OCI-LY3 (cell line): ENCODE results near the gene TNS4.

Source experiments
- H2AFZ ChIP-seq: fragments of 200-600, 300-600 bp; shearing (Covaris generic); 2 replicates; pipeline ENCODE4 v1.6.0; 2014; ENCODE audit warnings: antibody characterized with exemption, low read depth, low read length
- H3K27ac ChIP-seq: fragments of 200-600, 300-600 bp; sonication (generic); 2 replicates; pipeline ENCODE4 v1.5.1; 2014; ENCODE audit warnings: mild to moderate bottlenecking, low read length, moderate library complexity, mixed read lengths
- H3K27me3 ChIP-seq: fragments of 200-600, 300-600 bp; sonication (generic); 2 replicates; pipeline ENCODE4 v1.6.1; 2014; ENCODE audit warnings: low read depth, low read length, mixed read lengths
- H3K36me3 ChIP-seq: fragments of 200-600, 300-600 bp; sonication (generic); replicated peaks from 2 replicates; pipeline ENCODE3; 2014; ENCODE audit warnings: low read depth, low read length, mixed read lengths
- H3K4me1 ChIP-seq: fragments of 300-600, 200-600 bp; sonication (generic); 2 replicates; pipeline ENCODE4 v1.6.1; 2014; ENCODE audit warnings: low read length, mixed read lengths
- H3K4me2 ChIP-seq: fragments of 200-600, 300-600 bp; sonication (generic); 2 replicates; pipeline ENCODE4 v1.6.1; 2014; ENCODE audit warnings: low read length, mixed read lengths
- H3K4me3 ChIP-seq: fragments of 300-600, 200-600 bp; sonication (generic); 2 replicates; pipeline ENCODE4 v1.5.1; 2014; ENCODE audit warnings: antibody characterized with exemption, mild to moderate bottlenecking, low read length, moderate library complexity
- H3K79me2 ChIP-seq: fragments of 300-600, 200-600 bp; shearing (Covaris generic); 2 replicates; pipeline ENCODE4 v1.6.1; 2014; ENCODE audit warnings: mild to moderate bottlenecking, low read length, mixed read lengths
- H3K9ac ChIP-seq: fragments of 300-600, 200-600 bp; shearing (Covaris generic); 2 replicates; pipeline ENCODE4 v1.6.0; 2014; ENCODE audit warnings: mild to moderate bottlenecking, low read length, moderate library complexity
- H3K9me3 ChIP-seq: fragments of 200-600, 300-600 bp; shearing (Covaris generic); 2 replicates; pipeline ENCODE4 v1.6.1; 2014; ENCODE audit warnings: low read length, mixed read lengths; ENCODE audit not compliant: insufficient read depth
- H4K20me1 ChIP-seq: fragments of 200-600, 300-600 bp; sonication (generic); 2 replicates; pipeline ENCODE4 v1.6.1; 2016; ENCODE audit warnings: low read length, mixed read lengths; ENCODE audit not compliant: insufficient read depth
- CTCF ChIP-seq: fragments of 200-600, 300-600 bp; sonication (generic); IDR thresholded peaks from 2 replicates; pipeline ENCODE4 v1.5.1; 2014; ENCODE audit warnings: antibody characterized with exemption, low read length, low read depth
- EZH2phosphoT487 ChIP-seq: fragments of 200-600 bp; shearing (Covaris generic); IDR thresholded peaks from 2 replicates; pipeline ENCODE4 v1.6.1; 2018; ENCODE audit warnings: antibody characterized with exemption, mixed run types, low read depth

The TNS4 gene

GRCh38 chr17:40490982-40491381 is 10.4 kb downstream of the TNS4 start:
- H3K79me2 ChIP-seq, result no peaks in the 10 kb centered on the region
- peak overlapping the region; percentile 43; the same call in 1 of the 2 replicates for H3K9ac ChIP-seq
- no peaks in the 10 kb centered on the region for H4K20me1 ChIP-seq
- no peak for TF ChIP-seq EZH2phosphoT487
- no peak for TF ChIP-seq CTCF
- peak overlapping the region; percentile 23; the same call in 1 of the 2 replicates for H3K27ac ChIP-seq
- peaks cover 7% of the 10 kb centered on the region for H3K27me3 ChIP-seq
- peaks cover 27% of the 10 kb centered on the region for H3K4me1 ChIP-seq
- H3K4me2 ChIP-seq, result peak overlapping the region; percentile 73
- H3K4me3 ChIP-seq, result peak overlapping the region; percentile 46
- H2AFZ ChIP-seq, result peak overlapping the region; percentile 66
- H3K9me3 ChIP-seq, result no peaks in the 10 kb centered on the region
- H3K36me3 ChIP-seq, result no peaks in the 10 kb centered on the region

DNA sequence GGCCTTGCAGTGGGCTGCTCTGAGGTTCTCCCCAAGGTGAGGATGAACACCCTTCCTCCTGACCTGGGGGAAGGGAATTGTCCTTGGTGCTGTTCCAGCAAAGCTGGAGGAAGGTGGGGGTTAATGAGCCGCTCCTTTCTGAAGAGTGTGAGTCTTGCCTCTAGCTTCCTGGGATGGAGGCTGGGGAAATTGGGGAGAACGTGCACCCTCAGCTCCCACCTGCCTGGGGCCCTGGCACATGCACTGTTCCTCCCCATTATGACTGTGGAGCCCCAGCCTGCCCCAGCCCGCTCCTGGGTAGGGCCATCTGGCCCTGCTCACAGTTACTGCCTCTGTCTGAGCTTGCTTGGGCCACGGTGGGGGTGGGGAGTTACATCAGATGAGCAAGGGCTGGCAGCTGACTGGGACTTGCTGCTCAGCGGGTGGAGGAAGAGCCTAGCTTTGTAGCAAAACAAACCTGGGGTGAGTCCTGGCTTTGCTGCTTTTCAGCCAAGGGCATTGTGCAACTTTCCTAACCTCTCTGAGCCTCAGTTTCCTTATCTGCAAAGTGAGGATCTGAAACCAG is 11.1 kb downstream of the TNS4 start:
- Histone ChIP-seq H4K20me1 (no peaks in the 10 kb centered on the region), H3K4me3 (peak overlapping the region; percentile 46), H3K27me3 (peaks cover 13% of the 10 kb centered on the region), H3K36me3 (no peaks in the 10 kb centered on the region), H3K4me2 (peak overlapping the region; percentile 73), H3K27ac (peak overlapping the region; percentile 40), H3K9ac (peak overlapping the region; percentile 43), H3K79me2 (no peaks in the 10 kb centered on the region), H3K9me3 (no peaks in the 10 kb centered on the region), H3K4me1 (peaks cover 27% of the 10 kb centered on the region), H2AFZ (peak overlapping the region; percentile 66)
- TF ChIP-seq EZH2phosphoT487 (no peak), CTCF (no peak)

DNA sequence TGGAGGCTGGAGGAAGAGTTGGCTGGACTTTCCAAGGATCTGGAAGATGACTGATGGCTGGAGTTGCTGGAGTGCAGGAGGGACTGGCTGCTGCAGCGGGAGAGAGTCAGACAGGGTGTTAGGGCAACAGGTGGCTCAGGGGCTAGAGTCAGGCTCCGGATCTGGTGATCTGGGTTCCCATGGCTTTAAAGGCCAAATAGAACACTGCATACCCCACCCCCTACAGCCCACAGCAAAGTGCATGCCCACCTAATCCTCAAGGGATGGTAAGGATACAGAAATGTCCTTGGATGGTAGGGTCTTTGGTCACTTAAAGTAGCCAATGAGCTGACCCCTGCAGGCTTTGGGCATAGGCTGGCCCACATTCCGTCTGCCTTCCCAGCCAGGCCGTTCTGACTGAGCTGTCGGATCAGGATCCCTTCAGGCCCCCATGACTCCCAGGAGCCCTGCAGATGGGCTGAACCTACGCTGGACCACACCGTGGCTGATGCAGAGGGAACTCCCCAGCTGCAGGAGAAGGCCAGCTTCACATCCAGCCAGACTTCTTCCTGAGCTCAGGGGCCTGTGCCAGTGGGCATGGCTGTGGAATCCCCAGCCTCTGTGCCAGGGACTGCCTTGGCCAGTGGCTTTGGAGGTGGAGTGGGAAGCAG is 13.9 kb downstream of the TNS4 start:
- no peak overlapping the region for H3K9ac ChIP-seq
- no peak overlapping the region for H3K4me2 ChIP-seq
- no peaks in the 10 kb centered on the region for H4K20me1 ChIP-seq
- no peak overlapping the region for H3K4me3 ChIP-seq
- peaks cover 17% of the 10 kb centered on the region for H3K27me3 ChIP-seq
- H3K27ac ChIP-seq, result no peak overlapping the region
- H3K79me2 ChIP-seq, result no peaks in the 10 kb centered on the region
- no peaks in the 10 kb centered on the region for H3K36me3 ChIP-seq
- TF ChIP-seq EZH2phosphoT487, result no peak
- TF ChIP-seq CTCF, result no peak
- H3K9me3 ChIP-seq, result no peaks in the 10 kb centered on the region
- peaks cover 31% of the 10 kb centered on the region for H3K4me1 ChIP-seq
- no peak overlapping the region for H2AFZ ChIP-seq

DNA sequence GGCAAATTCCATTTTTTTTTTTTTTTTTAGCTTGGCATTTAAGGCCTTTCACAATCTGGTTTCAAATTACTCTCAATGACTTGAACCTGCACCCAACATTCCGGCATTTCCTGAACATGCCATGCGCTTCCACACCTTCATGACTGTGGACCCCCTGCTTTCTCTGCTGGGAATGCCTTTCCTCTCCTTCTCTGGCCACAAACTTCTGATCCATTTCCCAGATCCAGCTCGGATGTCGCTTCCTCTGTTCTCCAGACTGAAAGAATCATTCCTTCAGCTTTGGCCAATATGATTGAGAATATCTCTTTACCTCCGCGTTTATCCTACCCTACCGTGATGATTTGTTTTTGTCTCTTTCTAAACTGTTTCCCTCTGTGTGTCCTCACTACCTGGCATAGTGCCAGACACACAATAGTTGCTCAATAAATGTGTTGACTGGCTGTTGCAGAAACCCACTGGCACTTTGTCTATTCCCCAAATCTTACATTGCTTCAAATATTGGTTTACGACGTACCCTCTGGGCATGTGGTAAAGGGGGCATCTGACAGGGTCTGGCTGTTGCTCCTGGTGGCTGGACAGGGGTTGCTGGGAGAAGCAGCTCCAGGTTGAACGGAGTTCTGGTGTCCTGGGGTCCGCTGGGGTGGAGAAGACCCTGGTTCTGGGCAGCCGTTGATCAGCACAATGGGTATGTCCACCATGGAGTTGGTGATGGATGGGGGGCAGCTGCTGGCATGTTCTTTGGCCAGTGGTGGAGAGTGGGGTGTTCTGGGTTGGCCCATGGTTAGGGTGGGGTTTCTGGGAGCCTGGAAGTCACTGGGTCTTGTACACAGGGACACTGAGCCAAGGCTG is 14.7 kb downstream of the TNS4 start:
- no peak overlapping the region for H3K4me2 ChIP-seq
- no peak overlapping the region for H3K4me3 ChIP-seq
- H3K36me3 ChIP-seq, result no peaks in the 10 kb centered on the region
- H3K4me1 ChIP-seq, result peaks cover 31% of the 10 kb centered on the region
- no peak overlapping the region for H3K27ac ChIP-seq
- H3K9me3 ChIP-seq, result no peaks in the 10 kb centered on the region
- no peaks in the 10 kb centered on the region for H3K79me2 ChIP-seq
- TF ChIP-seq EZH2phosphoT487 (no peak), CTCF (no peak)
- peaks cover 17% of the 10 kb centered on the region for H3K27me3 ChIP-seq
- H4K20me1 ChIP-seq, result no peaks in the 10 kb centered on the region
- no peak overlapping the region for H3K9ac ChIP-seq
- H2AFZ ChIP-seq, result no peak overlapping the region
